GM10847 (cell line): Measurements from ENCODE around the gene MYO15B.

Experiments used
- POLR2A ChIP-seq: IDR thresholded peaks from 2 replicates; pipeline ENCODE4 v1.6.1; 2011; ENCODE audit not compliant: insufficient read length; ENCODE audit errors: extremely low read depth

The MYO15B gene

GRCh38 chr17:75568412-75569255, 19.0 kb upstream of the MYO15B start:
- no peak for TF ChIP-seq POLR2A

GRCh38 chr17:75570034-75570676, 17.4 kb upstream of the MYO15B start:
- no peak for TF ChIP-seq POLR2A

GRCh38 chr17:75570772-75571171, 16.8 kb upstream of the MYO15B start:
- TF ChIP-seq POLR2A = no peak

- no peak for TF ChIP-seq POLR2A
Measured at GRCh38 chr17:75571197-75571884, 16.3 kb upstream of the MYO15B start.

GRCh38 chr17:75571885-75572215, 15.8 kb upstream of the MYO15B start:
- no peak for TF ChIP-seq POLR2A

- no peak for TF ChIP-seq POLR2A
Measured at GRCh38 chr17:75572713-75573539, 14.7 kb upstream of the MYO15B start.

- no peak for TF ChIP-seq POLR2A
Measured at GRCh38 chr17:75573540-75573957, 14.1 kb upstream of the MYO15B start.

- TF ChIP-seq POLR2A = no peak
Measured at GRCh38 chr17:75573994-75574393, 13.6 kb upstream of the MYO15B start.

- TF ChIP-seq POLR2A = no peak
Measured at GRCh38 chr17:75574404-75575036, 13.1 kb upstream of the MYO15B start.

GRCh38 chr17:75575197-75575596, 12.4 kb upstream of the MYO15B start:
- no peak for TF ChIP-seq POLR2A

- no peak for TF ChIP-seq POLR2A
Measured at GRCh38 chr17:75575728-75576127, 11.9 kb upstream of the MYO15B start.

- no peak for TF ChIP-seq POLR2A
Measured at GRCh38 chr17:75576661-75577060, 10.9 kb upstream of the MYO15B start.

- no peak for TF ChIP-seq POLR2A
Measured at GRCh38 chr17:75584849-75585175, 2.8 kb upstream of the MYO15B start.

- no peak for TF ChIP-seq POLR2A
Measured at GRCh38 chr17:75588596-75589011, 1.0 kb downstream of the MYO15B start.
